ENCODE results near the gene BRAP. TPM values are rescaled to one million over a fixed set of nuclear protein-coding genes. Genes with fewer than 3 reads are reported as not detected.
"Not testable (repeated sequence)": the region's sequence is repeated elsewhere in the genome, so short reads cannot be mapped to it uniquely, and the experiment has no call there.

BRAP gene
- total and polyA plus RNA-seq, 2 experiments from 2014 or later, result 14.7 to 18.7 TPM

DNA sequence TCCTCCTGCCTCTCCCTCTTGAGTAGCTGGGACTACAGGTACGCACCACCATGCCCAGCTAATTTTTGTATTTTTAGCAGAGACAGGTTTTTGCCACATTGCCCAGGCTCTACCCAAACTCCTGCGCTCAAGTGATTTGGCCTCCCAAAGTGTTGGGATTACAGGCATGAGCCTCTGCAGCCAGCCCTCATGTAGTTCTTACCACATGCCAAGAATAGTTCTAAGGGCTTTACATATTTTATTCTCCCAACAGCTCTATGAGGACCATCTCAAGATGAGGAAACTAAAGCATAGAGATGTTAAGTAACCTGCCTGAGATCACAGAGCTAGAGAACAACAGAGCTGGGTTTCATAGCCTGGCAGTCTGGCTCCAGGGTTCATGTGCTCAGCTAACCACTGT, 43.0 kb upstream of the BRAP start:
- H3K27ac ChIP-seq, result no peak overlapping the region
- no peaks in the 10 kb centered on the region for H3K4me1 ChIP-seq (ENCODE audit: insufficient read depth)
- H4K20me1 ChIP-seq (ENCODE audit: insufficient read depth), result no peaks in the 10 kb centered on the region
- no peaks in the 10 kb centered on the region for H3K9me3 ChIP-seq (ENCODE audit: low read depth)
- H3K36me3 ChIP-seq (ENCODE audit: low read depth), result no peaks in the 10 kb centered on the region
- no peaks in the 10 kb centered on the region for H3K9me2 ChIP-seq (ENCODE audit: insufficient read depth)
- DNase-seq, result no peak
- no peak overlapping the region for H3K9ac ChIP-seq
- TF ChIP-seq EZH2phosphoT487 (IDR thresholded peaks at IDR 0.05; ENCODE audit: insufficient read depth, low read depth), result no peak
- TF ChIP-seq EZH2 (IDR thresholded peaks at IDR 0.05; ENCODE audit: insufficient read depth, poor library complexity, severe bottlenecking), result no peak
- 94 to 98% methylated on average over 2 of the region's 2 CpGs for WGBS, 2 experiments (ENCODE audit: low coverage in 1 of 2, low lambda C conversion rate in 2 of 2, missing lambda C conversion rate in 2 of 2)
- no peak overlapping the region for H2AFZ ChIP-seq
- H3K27me3 ChIP-seq (replicated peaks; ENCODE audit: insufficient read depth), result no peaks in the 10 kb centered on the region
- no peak overlapping the region for H3K4me3 ChIP-seq
- H3F3A ChIP-seq (ENCODE audit: insufficient read depth), result no peaks in the 10 kb centered on the region
- in situ Hi-C loops (cut with MboI), result no loop called here
- no peak overlapping the region for H3K4me2 ChIP-seq (ENCODE audit: unreplicated experiment)
- H3K79me2 ChIP-seq (ENCODE audit: insufficient read depth), result no peaks in the 10 kb centered on the region

DNA sequence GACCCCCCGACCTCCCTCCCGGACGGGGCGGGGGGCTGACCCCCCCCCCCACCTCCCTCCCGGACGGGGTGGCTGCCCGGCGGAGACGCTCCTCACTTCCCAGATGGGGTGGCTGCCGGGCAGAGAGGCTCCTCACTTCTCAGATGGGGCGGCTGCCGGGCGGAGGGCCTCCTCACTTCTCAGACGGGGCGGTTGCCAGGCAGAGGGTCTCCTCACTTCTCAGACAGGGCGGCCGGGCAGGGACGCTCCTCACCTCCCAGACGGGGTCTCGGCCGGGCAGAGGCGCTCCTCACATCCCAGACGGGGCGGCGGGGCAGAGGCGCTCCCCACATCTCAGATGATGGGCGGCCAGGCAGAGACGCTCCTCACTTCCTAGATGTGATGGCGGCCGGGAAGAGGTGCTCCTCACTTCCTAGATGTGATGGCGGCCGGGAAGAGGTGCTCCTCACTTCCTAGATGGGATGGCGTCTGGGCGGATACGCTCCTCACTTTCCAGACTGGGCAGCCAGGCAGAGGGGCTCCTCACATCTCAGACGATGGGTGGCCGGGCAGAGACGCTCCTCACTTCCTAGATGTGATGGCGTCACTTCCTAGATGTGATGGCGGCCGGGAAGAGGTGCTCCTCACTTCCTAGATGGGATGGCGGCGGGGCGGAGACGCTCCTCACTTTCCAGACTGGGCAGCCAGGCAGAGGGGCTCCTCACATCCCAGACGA, 38.0 kb upstream of the BRAP start:
- H2AFZ ChIP-seq; H3K79me2 ChIP-seq (ENCODE audit: insufficient read depth); H3K27ac ChIP-seq; DNase-seq; in situ Hi-C loops (cut with MboI); H3F3A ChIP-seq (ENCODE audit: insufficient read depth); H4K20me1 ChIP-seq (ENCODE audit: insufficient read depth); H3K36me3 ChIP-seq (ENCODE audit: low read depth); H3K4me3 ChIP-seq; H3K9me3 ChIP-seq (ENCODE audit: low read depth); H3K9ac ChIP-seq; H3K4me2 ChIP-seq (ENCODE audit: unreplicated experiment); H3K27me3 ChIP-seq (replicated peaks; ENCODE audit: insufficient read depth); H3K4me1 ChIP-seq (ENCODE audit: insufficient read depth); H3K9me2 ChIP-seq (ENCODE audit: insufficient read depth): not testable (repeated sequence)
- WGBS, 2 experiments (ENCODE audit: low coverage in 1 of 2, low lambda C conversion rate in 2 of 2, missing lambda C conversion rate in 2 of 2), result 96% methylated on average over 20 to 45 of the region's 46 CpGs

DNA sequence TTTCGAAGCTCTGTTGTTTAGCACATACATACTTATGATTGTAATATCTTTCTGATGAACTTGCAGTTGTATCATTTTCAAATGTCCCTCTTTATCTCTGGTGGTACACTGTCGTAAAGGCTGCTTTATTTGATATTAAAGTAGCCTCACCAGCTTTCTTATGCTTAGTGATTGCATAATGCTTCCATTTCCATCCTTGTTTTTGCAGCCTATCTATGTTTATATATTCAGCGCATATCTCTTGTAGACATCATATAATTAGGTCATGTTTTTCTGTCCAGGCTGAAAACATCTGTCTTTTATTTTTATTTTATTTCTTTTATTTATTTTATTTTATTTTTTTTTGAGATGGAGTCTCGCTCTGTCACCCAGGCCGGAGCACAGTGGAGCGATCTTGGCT, 34.7 kb upstream of the BRAP start:
- Histone ChIP-seq H3K36me3 (ENCODE audit: low read depth) (no peaks in the 10 kb centered on the region), H3K9ac (no peak overlapping the region), H3K4me1 (ENCODE audit: insufficient read depth) (no peaks in the 10 kb centered on the region), H3K79me2 (ENCODE audit: insufficient read depth) (no peaks in the 10 kb centered on the region), H3K27ac (no peak overlapping the region), H2AFZ (no peak overlapping the region), H3K27me3 (replicated peaks; ENCODE audit: insufficient read depth) (no peaks in the 10 kb centered on the region), H3F3A (ENCODE audit: insufficient read depth) (no peaks in the 10 kb centered on the region), H3K4me3 (no peak overlapping the region), H3K4me2 (ENCODE audit: unreplicated experiment) (no peak overlapping the region), H4K20me1 (ENCODE audit: insufficient read depth) (no peaks in the 10 kb centered on the region), H3K9me2 (ENCODE audit: insufficient read depth) (no peaks in the 10 kb centered on the region), H3K9me3 (ENCODE audit: low read depth) (no peaks in the 10 kb centered on the region)
- DNase-seq, result no peak
- in situ Hi-C loops (cut with MboI), result no loop called here
- 94 to 97% methylated on average over 6 of the region's 6 CpGs for WGBS, 2 experiments (ENCODE audit: low coverage in 1 of 2, low lambda C conversion rate in 2 of 2, missing lambda C conversion rate in 2 of 2)
- TF ChIP-seq EZH2phosphoT487 (IDR thresholded peaks at IDR 0.05; ENCODE audit: insufficient read depth, low read depth) (no peak), EZH2 (IDR thresholded peaks at IDR 0.05; ENCODE audit: insufficient read depth, poor library complexity, severe bottlenecking) (no peak)

DNA sequence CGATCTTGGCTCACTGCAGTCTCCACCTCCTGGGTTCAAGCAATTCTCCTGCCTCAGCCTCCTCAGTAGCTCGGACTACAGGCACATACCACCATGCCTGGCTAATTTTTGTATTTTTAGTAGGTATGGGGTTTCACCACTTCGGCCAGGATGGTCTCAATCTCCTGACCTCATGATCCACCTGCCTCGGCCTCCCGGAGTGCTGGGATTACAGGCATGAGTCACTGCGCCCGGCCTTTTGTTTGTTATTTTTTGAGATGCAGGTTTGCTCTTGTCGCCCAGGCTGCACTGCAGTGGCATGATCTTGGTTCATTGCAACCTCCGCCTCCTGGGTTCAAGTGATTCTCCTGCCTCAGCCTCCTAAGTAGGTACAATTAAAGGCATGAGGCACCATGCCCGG, 33.6 kb upstream of the BRAP start:
- H3K4me1 ChIP-seq (ENCODE audit: insufficient read depth); DNase-seq; H3K9ac ChIP-seq; H4K20me1 ChIP-seq (ENCODE audit: insufficient read depth); H3K27ac ChIP-seq; H3K9me2 ChIP-seq (ENCODE audit: insufficient read depth); H3K79me2 ChIP-seq (ENCODE audit: insufficient read depth); H3K27me3 ChIP-seq (replicated peaks; ENCODE audit: insufficient read depth); H3K36me3 ChIP-seq (ENCODE audit: low read depth); H2AFZ ChIP-seq; H3K9me3 ChIP-seq (ENCODE audit: low read depth); H3F3A ChIP-seq (ENCODE audit: insufficient read depth); H3K4me2 ChIP-seq (ENCODE audit: unreplicated experiment); H3K4me3 ChIP-seq; in situ Hi-C loops (cut with MboI): not testable (repeated sequence)
- 83 to 84% methylated on average over 10 of the region's 10 CpGs for WGBS, 2 experiments (ENCODE audit: low coverage in 1 of 2, low lambda C conversion rate in 2 of 2, missing lambda C conversion rate in 2 of 2)

DNA sequence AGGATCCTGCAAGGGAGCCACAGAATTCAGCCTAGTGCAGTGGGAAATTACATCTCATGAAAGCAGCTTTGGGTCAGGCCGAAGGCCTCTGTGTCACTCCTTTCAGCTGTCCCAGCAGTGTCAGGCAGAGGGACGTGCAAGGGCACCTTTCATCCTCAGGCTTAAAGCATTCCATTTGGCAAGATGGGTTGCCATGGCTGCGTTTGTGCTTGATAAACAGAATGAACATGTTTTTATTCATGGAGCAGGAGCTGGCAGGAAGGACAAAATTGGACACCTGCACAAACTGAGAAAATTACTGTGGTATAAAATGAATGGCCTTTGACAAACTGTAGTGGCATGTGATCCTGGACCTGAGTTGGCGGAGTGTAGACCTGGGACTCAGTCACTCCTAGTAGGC, 29.5 kb upstream of the BRAP start:
- Histone ChIP-seq H3K4me3 (no peak overlapping the region), H3K27ac (no peak overlapping the region), H3F3A (ENCODE audit: insufficient read depth) (no peaks in the 10 kb centered on the region), H3K9me3 (ENCODE audit: low read depth) (no peaks in the 10 kb centered on the region), H3K4me1 (ENCODE audit: insufficient read depth) (no peaks in the 10 kb centered on the region), H4K20me1 (ENCODE audit: insufficient read depth) (no peaks in the 10 kb centered on the region), H3K27me3 (replicated peaks; ENCODE audit: insufficient read depth) (no peaks in the 10 kb centered on the region), H3K9ac (no peak overlapping the region), H2AFZ (no peak overlapping the region), H3K9me2 (ENCODE audit: insufficient read depth) (no peaks in the 10 kb centered on the region), H3K36me3 (ENCODE audit: low read depth) (peaks cover 9% of the 10 kb centered on the region; the same call in 1 of the 2 replicates), H3K4me2 (ENCODE audit: unreplicated experiment) (no peak overlapping the region), H3K79me2 (ENCODE audit: insufficient read depth) (no peaks in the 10 kb centered on the region)
- in situ Hi-C loops (cut with MboI), result no loop called here
- no peak for TF ChIP-seq EZH2phosphoT487 (IDR thresholded peaks at IDR 0.05; ENCODE audit: insufficient read depth, low read depth)
- TF ChIP-seq EZH2 (IDR thresholded peaks at IDR 0.05; ENCODE audit: insufficient read depth, poor library complexity, severe bottlenecking), result no peak
- peak; percentile 2 for DNase-seq
- 91 to 94% methylated on average over 4 of the region's 4 CpGs for WGBS, 2 experiments (ENCODE audit: low coverage in 1 of 2, low lambda C conversion rate in 2 of 2, missing lambda C conversion rate in 2 of 2)

Measured in GM23248 (cell line).